ENCODE data around the gene FOXP1.

DNA sequence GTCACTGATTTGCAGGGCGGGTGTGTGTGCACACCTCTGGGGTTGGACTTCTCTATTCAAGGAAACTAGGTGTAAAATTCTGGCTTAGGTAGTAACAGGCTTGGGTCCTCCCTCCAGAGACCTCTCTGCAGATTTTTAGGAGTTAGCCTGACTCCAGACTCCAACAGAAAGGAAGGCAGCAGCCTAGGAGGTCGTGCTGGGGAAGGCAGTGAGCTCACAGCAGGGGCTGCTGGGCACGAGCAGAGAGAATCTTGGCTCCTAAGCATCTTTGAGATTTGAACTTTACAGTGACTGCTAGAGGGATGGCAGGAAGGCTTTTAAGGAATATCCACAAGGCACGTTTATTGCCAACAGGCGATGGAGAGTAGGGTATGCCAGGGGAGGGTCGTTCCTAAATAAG is 612.6 kb downstream of the FOXP1 start:
- TF ChIP-seq PKNOX1 (IDR thresholded peaks at IDR 0.05) (no peak), FOXK2 (IDR thresholded peaks at IDR 0.05) (no peak), L3MBTL2 (conservative IDR thresholded peaks at IDR 0.05) (no peak), ELF4 (IDR thresholded peaks at IDR 0.05) (no peak), SUZ12 (IDR thresholded peaks at IDR 0.05) (no peak), FOXM1 (IDR thresholded peaks at IDR 0.05; ENCODE audit: borderline replicate concordance) (no peak), TARDBP (IDR thresholded peaks at IDR 0.05) (no peak), SP1 (IDR thresholded peaks at IDR 0.05) (no peak), FOXA1 (IDR thresholded peaks at IDR 0.05) (no peak), HDGF (IDR thresholded peaks at IDR 0.05; ENCODE audit: borderline replicate concordance) (no peak), BHLHE40 (IDR thresholded peaks at IDR 0.05; ENCODE audit: borderline replicate concordance) (no peak), ZNF384 (IDR thresholded peaks at IDR 0.05) (no peak), LEF1 (IDR thresholded peaks at IDR 0.05; ENCODE audit: borderline replicate concordance) (no peak)

All from HEK293T (cell line).